Fibroblast of pulmonary artery (primary cell): ENCODE results near the gene LRRK1.

Source experiments
- DNase-seq: peaks from one replicate; pipeline ENCODE4 v3.0.0-alpha.2; 2010; ENCODE audit warnings: low read depth
- H3K4me3 ChIP-seq: replicated peaks from 2 replicates; pipeline ENCODE4 v1.5.1; 2011; ENCODE audit warnings: low read depth, mild to moderate bottlenecking, control low read depth, low read length, moderate library complexity
- TF ChIP-seq, protein P1 (sequence below): IDR thresholded peaks from 2 replicates; pipeline ENCODE4 v1.5.1; 2011; ENCODE audit warnings: mild to moderate bottlenecking, control low read depth, low read length, inconsistent platforms; ENCODE audit errors: missing control alignments

Gene LRRK1

DNA sequence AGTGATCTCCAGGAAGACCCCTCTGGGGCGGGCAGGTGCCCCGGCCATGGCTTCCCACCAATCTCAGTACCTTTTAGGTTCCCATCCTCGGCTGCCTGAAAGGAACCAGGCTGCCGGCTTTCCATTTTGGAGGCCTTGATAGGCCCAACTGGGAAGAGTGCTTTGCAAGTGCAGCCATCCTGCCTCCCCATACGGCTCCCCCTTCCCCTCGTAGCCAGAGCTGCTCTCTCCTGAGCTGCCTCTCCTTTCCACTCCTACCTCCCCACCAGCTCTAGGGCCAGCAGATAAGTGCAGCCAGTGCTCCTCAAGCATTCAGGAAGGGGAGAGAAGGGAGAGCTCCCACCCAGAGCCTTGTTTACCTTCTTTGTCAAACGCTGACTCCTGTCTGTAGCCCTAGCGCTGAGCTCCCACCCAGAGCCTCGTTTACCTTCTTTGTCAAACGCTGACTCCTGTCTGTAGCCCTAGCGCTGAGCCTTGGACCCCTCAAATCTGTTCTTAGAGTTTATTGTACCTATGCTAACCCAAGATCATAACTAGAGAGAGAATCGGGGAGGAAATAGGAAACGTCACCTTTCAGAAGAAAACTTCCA is 133.0 kb downstream of the LRRK1 start:
- TF ChIP-seq, protein P1, sequence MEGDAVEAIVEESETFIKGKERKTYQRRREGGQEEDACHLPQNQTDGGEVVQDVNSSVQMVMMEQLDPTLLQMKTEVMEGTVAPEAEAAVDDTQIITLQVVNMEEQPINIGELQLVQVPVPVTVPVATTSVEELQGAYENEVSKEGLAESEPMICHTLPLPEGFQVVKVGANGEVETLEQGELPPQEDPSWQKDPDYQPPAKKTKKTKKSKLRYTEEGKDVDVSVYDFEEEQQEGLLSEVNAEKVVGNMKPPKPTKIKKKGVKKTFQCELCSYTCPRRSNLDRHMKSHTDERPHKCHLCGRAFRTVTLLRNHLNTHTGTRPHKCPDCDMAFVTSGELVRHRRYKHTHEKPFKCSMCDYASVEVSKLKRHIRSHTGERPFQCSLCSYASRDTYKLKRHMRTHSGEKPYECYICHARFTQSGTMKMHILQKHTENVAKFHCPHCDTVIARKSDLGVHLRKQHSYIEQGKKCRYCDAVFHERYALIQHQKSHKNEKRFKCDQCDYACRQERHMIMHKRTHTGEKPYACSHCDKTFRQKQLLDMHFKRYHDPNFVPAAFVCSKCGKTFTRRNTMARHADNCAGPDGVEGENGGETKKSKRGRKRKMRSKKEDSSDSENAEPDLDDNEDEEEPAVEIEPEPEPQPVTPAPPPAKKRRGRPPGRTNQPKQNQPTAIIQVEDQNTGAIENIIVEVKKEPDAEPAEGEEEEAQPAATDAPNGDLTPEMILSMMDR = no peak
- no peak for DNase-seq
- no peak overlapping the region for H3K4me3 ChIP-seq

DNA sequence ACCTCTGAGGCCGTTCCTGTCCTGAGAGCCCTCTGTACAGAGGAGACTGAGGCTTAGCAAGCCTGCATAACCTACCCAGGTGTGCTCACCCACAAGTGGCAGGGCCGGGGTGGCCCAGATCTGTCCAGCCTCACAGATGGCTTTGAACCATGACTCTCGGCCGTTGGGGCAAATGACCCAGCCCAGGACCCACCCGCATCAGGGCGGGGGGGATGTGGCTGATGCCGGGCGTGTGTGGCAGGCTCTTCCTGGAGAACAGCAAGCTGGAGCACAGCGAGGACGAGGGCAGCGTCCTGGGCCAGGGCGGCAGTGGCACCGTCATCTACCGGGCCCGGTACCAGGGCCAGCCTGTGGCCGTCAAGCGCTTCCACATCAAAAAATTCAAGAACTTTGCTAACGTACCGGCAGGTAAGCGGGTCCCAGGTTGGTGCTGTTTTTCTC is 133.5 kb downstream of the LRRK1 start:
- no peak for DNase-seq
- no peak overlapping the region for H3K4me3 ChIP-seq
- TF ChIP-seq, protein P1 = no peak

DNA sequence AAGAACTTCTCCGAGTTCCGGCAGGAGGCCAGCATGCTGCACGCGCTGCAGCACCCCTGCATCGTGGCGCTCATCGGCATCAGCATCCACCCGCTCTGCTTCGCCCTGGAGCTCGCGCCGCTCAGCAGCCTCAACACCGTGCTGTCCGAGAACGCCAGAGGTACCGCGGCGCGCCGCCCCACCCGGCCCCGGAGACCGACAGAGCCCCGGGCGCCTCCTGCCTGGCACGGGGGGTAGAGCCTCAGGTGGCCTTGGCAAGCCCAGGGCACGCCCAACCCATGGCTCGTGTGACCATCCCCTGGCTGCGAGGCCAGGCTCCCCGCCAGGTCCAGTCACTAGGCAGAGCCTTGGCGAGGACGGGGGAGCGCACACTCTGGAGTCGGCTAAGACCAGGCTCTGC is 134.1 kb downstream of the LRRK1 start:
- no peak for DNase-seq
- TF ChIP-seq, protein P1 = no peak
- H3K4me3 ChIP-seq = no peak overlapping the region

DNA sequence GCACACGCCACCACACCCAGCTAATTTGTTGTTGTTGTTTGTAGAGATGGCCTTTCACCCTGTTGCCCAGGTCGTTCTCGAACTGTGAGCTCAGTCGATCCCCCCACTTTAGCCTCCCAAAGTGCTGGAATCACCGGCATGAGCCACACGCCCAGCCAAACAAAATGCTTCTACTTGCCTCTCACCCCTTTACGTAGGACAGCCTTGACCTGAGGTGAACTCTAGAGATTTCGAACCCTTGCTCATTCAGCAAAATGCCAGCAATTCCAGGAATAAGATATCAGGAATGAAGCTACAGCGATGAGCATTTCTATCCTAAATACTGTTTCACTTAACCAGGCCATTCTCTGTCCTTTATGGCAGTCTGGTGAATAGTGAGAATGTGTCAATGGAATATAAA is 135.0 kb downstream of the LRRK1 start:
- no peak for DNase-seq
- TF ChIP-seq, protein P1 = no peak
- no peak overlapping the region for H3K4me3 ChIP-seq

DNA sequence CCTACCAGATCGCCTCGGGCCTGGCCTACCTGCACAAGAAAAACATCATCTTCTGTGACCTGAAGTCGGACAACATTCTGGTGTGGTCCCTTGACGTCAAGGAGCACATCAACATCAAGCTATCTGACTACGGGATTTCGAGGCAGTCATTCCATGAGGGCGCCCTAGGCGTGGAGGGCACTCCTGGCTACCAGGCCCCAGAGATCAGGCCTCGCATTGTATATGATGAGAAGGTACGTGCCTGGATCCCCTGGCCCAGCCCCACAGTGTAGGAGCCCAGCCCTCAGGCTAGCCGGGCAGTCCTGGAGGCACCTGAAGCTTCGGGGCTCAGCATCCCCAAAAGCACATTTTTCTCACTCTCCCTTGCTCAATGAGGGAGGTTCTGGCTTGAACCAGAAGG is 135.8 kb downstream of the LRRK1 start:
- DNase-seq = no peak
- TF ChIP-seq, protein P1 = no peak
- no peak overlapping the region for H3K4me3 ChIP-seq

DNA sequence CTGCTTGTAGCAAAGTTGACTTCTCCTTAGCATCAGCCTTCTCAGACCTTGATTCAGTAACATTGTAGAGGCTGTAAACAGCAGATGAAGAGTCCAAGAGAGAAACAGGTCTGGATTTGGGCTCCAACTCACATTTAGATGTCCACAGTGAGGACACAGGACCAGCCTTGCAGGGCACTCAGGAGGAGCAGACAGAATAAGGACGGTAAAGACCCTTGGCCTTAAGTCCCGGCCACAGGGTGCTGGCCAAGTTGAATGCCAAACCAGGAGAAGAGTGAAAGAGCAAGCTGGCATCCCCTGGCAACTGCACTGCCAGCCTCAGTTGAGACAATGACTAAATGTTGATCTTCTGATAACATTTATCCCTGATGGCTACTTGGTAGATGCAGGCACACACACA is 136.3 kb downstream of the LRRK1 start:
- H3K4me3 ChIP-seq = no peak overlapping the region
- no peak for DNase-seq
- TF ChIP-seq, protein P1 = no peak
